ENCODE results near the gene ZG16. TPM values are rescaled to one million over a fixed set of nuclear protein-coding genes. Genes with fewer than 3 reads are reported as not detected.

Gene ZG16
- total and polyA plus RNA-seq, 2 of the 8 experiments (the other 6 are each of a cell fraction or from before 2014, with no cell fraction given), result not detected

- no peak overlapping the region for H3K27ac ChIP-seq (ENCODE audit: low read depth, low read length)
- no peak overlapping the region for H3K4ac ChIP-seq (replicated peaks; ENCODE audit: insufficient read length, low read depth, low read length)
- H2AFZ ChIP-seq (ENCODE audit: low read length), result no peak overlapping the region
- H2BK20ac ChIP-seq (ENCODE audit: low read length), result no peak overlapping the region
- H3K79me1 ChIP-seq (ENCODE audit: low read depth, low read length), result no peaks in the 10 kb centered on the region
- H2BK15ac ChIP-seq (ENCODE audit: low read length), result no peak overlapping the region
- no peak overlapping the region for H2BK5ac ChIP-seq (ENCODE audit: low read depth, low read length)
- no peak overlapping the region for H3K4me3 ChIP-seq (ENCODE audit: extremely low read depth in 1 of 4, insufficient read depth in 2 of 4, low read depth in 3 of 4, low read length in 4 of 4)
- H4K91ac ChIP-seq (replicated peaks; ENCODE audit: insufficient read length, low read length), result no peak overlapping the region
- ChIA-PET POLR2A (ENCODE audit: partially characterized antibody) (interaction anchor here (0.7 to 1.4 kb wide), 4 partner anchors 9 to 403 kb away, joined by 3 to 5 read pairs (median 4); no protein-coding TSS in a partner anchor), CTCF (ENCODE audit: partially characterized antibody) (interaction anchor here (0.9 kb wide), 1 partner anchor 24 kb away, joined by 4 read pairs; no protein-coding TSS in a partner anchor)
- H3K9me3 ChIP-seq (ENCODE audit: insufficient read depth in 2 of 2, low read depth in 1 of 2, low read length in 1 of 2), result no peaks in the 10 kb centered on the region
- H3K23me2 ChIP-seq (ENCODE audit: low read depth, low read length), result no peaks in the 10 kb centered on the region
- no peaks in the 10 kb centered on the region for H4K20me1 ChIP-seq (replicated peaks in 1 of 2; ENCODE audit: control insufficient read depth in 1 of 2, insufficient read depth in 2 of 2, low read length in 2 of 2)
- H4K8ac ChIP-seq (ENCODE audit: extremely low read depth, insufficient read depth, low read length), result no peak overlapping the region
- no peak overlapping the region for H3K4me2 ChIP-seq (ENCODE audit: insufficient read depth in 1 of 2, low read depth in 2 of 2, low read length in 2 of 2)
- no peak overlapping the region for H3K9ac ChIP-seq (replicated peaks in 1 of 4; ENCODE audit: extremely low read depth in 1 of 4, low read depth in 3 of 4, low read length in 3 of 4)
- H2BK120ac ChIP-seq (replicated peaks; ENCODE audit: low read depth, low read length), result no peak overlapping the region
- FAIRE-seq (no peak), DNase-seq (ENCODE audit: low read depth in 1 of 2, low spot score in 2 of 2) (no peak)
- no peak overlapping the region for H4K5ac ChIP-seq (ENCODE audit: insufficient read length, low read depth, low read length)
- no peak overlapping the region for H2BK12ac ChIP-seq (ENCODE audit: low read depth, low read length)
- no peak overlapping the region for H3K14ac ChIP-seq (ENCODE audit: insufficient read length)
- WGBS, 2 experiments (ENCODE audit: extremely low coverage in 1 of 2, insufficient coverage in 1 of 2, insufficient read length in 1 of 2, insufficient replicate concordance in 2 of 2, low coverage in 1 of 2, low lambda C conversion rate in 2 of 2, missing lambda C conversion rate in 1 of 2), result 93% methylated on average over 15 of the region's 15 CpGs; no CpG with 5 or more reads in 1 of the 2 experiments
- H3K79me2 ChIP-seq (ENCODE audit: control insufficient read depth in 1 of 2, insufficient read depth in 2 of 2, low read length in 2 of 2), result no peaks in the 10 kb centered on the region
- no peak overlapping the region for H3K18ac ChIP-seq (ENCODE audit: extremely low read depth, low read length)
- H3K27me3 ChIP-seq (replicated peaks in 1 of 4; ENCODE audit: control insufficient read depth in 3 of 4, extremely low read depth in 1 of 4, insufficient read depth in 3 of 4, low read length in 3 of 4), result no peaks in the 10 kb centered on the region
- H3K36me3 ChIP-seq (ENCODE audit: control insufficient read depth in 2 of 4, insufficient read depth in 4 of 4, low read length in 3 of 4), result no peaks in the 10 kb centered on the region
- H3K56ac ChIP-seq (replicated peaks; ENCODE audit: insufficient read length, low read depth, low read length), result no peak overlapping the region
- H3K23ac ChIP-seq (ENCODE audit: insufficient read length), result no peak overlapping the region
- no peak overlapping the region for H2AK5ac ChIP-seq (ENCODE audit: low read depth, low read length)
- no peaks in the 10 kb centered on the region for H3K4me1 ChIP-seq (replicated peaks in 1 of 4; ENCODE audit: control insufficient read depth in 3 of 4, insufficient read depth in 4 of 4, low read length in 3 of 4)
- TF ChIP-seq E2F6 (IDR thresholded peaks at IDR 0.05), result no peak
Observed at GRCh38 chr16:29765167-29766032, 12.7 kb upstream of the ZG16 start.
